Transverse colon (tissue), 3 donors: ENCODE results near the gene TERF2IP.

Experiments used
- CTCF ChIP-seq, 5 experiments: fragments of 200-600 bp in 3 of 5; fragments of 450-650 bp in 2 of 5; sonication (generic) in 3 of 5; IDR thresholded peaks; 1 replicate in 2 of 5; 2 replicates in 3 of 5; pipeline ENCODE4 v1.5.1; 2016 to 2017; ENCODE audit warnings: antibody characterized with exemption in 5 of 5, inconsistent platforms in 3 of 5, mild to moderate bottlenecking in 2 of 5, moderate library complexity in 1 of 5
- EP300 ChIP-seq: sonication (generic); formaldehyde crosslinking; IDR thresholded peaks from one replicate; pipeline ENCODE4 v1.6.1; 2017; ENCODE audit warnings: antibody characterized with exemption, low read depth

GRCh38 chr16:75703306-75703705 is 55.7 kb downstream of the TERF2IP start:
- TF ChIP-seq CTCF (IDR thresholded peaks at IDR 0.05) = no peak
- no peak for TF ChIP-seq EP300
